ENCODE results near the gene KEAP1. TPM values are rescaled to one million over a fixed set of nuclear protein-coding genes. Genes with fewer than 3 reads are reported as not detected.
A peak's percentile ranks its signal among the peaks of the same experiment; 100 is the strongest.

KEAP1 gene
- total and polyA plus RNA-seq, 2 of the 13 experiments (the other 11 are each of a cell fraction or from before 2014, with no cell fraction given) = 56.7 to 72.9 TPM

- 0 out of 2 replicates have a peak, but pooled peaks have one; percentile 6 for TF ChIP-seq ATF7-NPFF (CRISPR knock-in tag; IDR thresholded peaks at IDR 0.05; ENCODE audit: low read depth)
- no peak for TF ChIP-seq ZHX2 (IDR thresholded peaks at IDR 0.05; ENCODE audit: low read depth)
- TF ChIP-seq ZHX2 (CRISPR knock-in tag; IDR thresholded peaks at IDR 0.05; ENCODE audit: borderline replicate concordance) = peak; percentile 83; the same call in 1 of the 2 replicates
- TF ChIP-seq FOXO1 (CRISPR knock-in tag; IDR thresholded peaks at IDR 0.05) = 0 out of 2 replicates have a peak, but pooled peaks have one; percentile 16
- TF ChIP-seq JARID2 (CRISPR knock-in tag; IDR thresholded peaks at IDR 0.05; ENCODE audit: insufficient replicate concordance) = no peak
- no peak for TF ChIP-seq ZNF670 (CRISPR knock-in tag; IDR thresholded peaks at IDR 0.05; ENCODE audit: borderline replicate concordance)
- 0 out of 2 replicates have a peak, but pooled peaks have one; percentile 4 for TF ChIP-seq SIX4 (CRISPR knock-in tag; IDR thresholded peaks at IDR 0.05)
- no peak for TF ChIP-seq ZNF646 (CRISPR knock-in tag; IDR thresholded peaks at IDR 0.05)
- TF ChIP-seq HMGXB4 (CRISPR knock-in tag; IDR thresholded peaks at IDR 0.05; ENCODE audit: borderline replicate concordance in 1 of 2, low read depth in 1 of 2) = peak in 1 of 2 experiments; percentile 49; a peak in 1 of 4 replicates
These were observed at the start of gene KEAP1 (continued) for GRCh38 chr19:10503002-10503789.

Measured in HepG2 (cell line).